GM18873 (cell line): ENCODE measurements around the gene MEP1B.
"Not testable (repeated sequence)": the region's sequence is repeated elsewhere in the genome, so short reads cannot be mapped to it uniquely, and the experiment has no call there.

Source experiments
- ATAC-seq: cut with Tn5 transposase; IDR thresholded peaks from one replicate; pipeline ENCODE4 v1.9.1; 2021; ENCODE audit warnings: mild to moderate bottlenecking, moderate library complexity, moderate number of reproducible peaks; ENCODE audit not compliant: unreplicated experiment, low FRiP score

MEP1B gene

GRCh38 chr18:32208023-32208422, 18.2 kb downstream of the MEP1B start:
- no peak for ATAC-seq

- ATAC-seq: no peak
These were observed 18.7 kb downstream of the MEP1B start for GRCh38 chr18:32208577-32208976.

- no peak for ATAC-seq
These were observed 20.0 kb downstream of the MEP1B start for GRCh38 chr18:32209685-32210445.

- ATAC-seq: no peak
These were observed 23.9 kb downstream of the MEP1B start for GRCh38 chr18:32213693-32214092.

- ATAC-seq: no peak
These were observed 26.6 kb downstream of the MEP1B start for GRCh38 chr18:32216390-32216789.

GRCh38 chr18:32219431-32220018, 29.7 kb downstream of the MEP1B start:
- no peak for ATAC-seq

- ATAC-seq: not testable (repeated sequence)
These were observed 43.5 kb downstream of the MEP1B start for GRCh38 chr18:32233348-32233747.

- no peak for ATAC-seq
These were observed 47.2 kb downstream of the MEP1B start for GRCh38 chr18:32237049-32237448.

GRCh38 chr18:32238635-32239268, 48.9 kb downstream of the MEP1B start:
- no peak for ATAC-seq

- ATAC-seq: no peak
These were observed 52.6 kb downstream of the MEP1B start for GRCh38 chr18:32242395-32242794.

GRCh38 chr18:32243358-32243757, 53.5 kb downstream of the MEP1B start:
- ATAC-seq: no peak

GRCh38 chr18:32244881-32245280, 55.0 kb downstream of the MEP1B start:
- no peak for ATAC-seq

GRCh38 chr18:32249147-32249929, 59.5 kb downstream of the MEP1B start:
- ATAC-seq: no peak

- no peak for ATAC-seq
These were observed 61.6 kb downstream of the MEP1B start for GRCh38 chr18:32251466-32251865.

- ATAC-seq: no peak
These were observed 62.5 kb downstream of the MEP1B start for GRCh38 chr18:32252141-32252860.

GRCh38 chr18:32255570-32255969, 65.7 kb downstream of the MEP1B start:
- no peak for ATAC-seq

- no peak for ATAC-seq
These were observed 67.4 kb downstream of the MEP1B start for GRCh38 chr18:32257084-32257785.

GRCh38 chr18:32258148-32258547, 68.3 kb downstream of the MEP1B start:
- no peak for ATAC-seq

GRCh38 chr18:32258558-32259204, 68.8 kb downstream of the MEP1B start:
- ATAC-seq: no peak
